Activated CD4-positive, alpha-beta T cell treated with anti-CD3 and anti-CD28 coated beads, Interleukin-2, amount 50 U/mL, for 48 hours (primary cell): ENCODE data around the gene THOC6.
"Not testable (repeated sequence)": the region's sequence is repeated elsewhere in the genome, so short reads cannot be mapped to it uniquely, and the experiment has no call there.

Experiments
- DNase-seq, 2 experiments: peaks; one replicate each; pipeline ENCODE4 v3.0.0-alpha.2; 2020

THOC6 gene

GRCh38 chr16:3075523-3075915 lies 51.7 kb downstream of the THOC6 start:
- DNase-seq: peak in 1 of 2 experiments; percentile 33

GRCh38 chr16:3075946-3076345 lies 52.1 kb downstream of the THOC6 start:
- not testable (repeated sequence) for DNase-seq

GRCh38 chr16:3076577-3076976 lies 52.7 kb downstream of the THOC6 start:
- DNase-seq: no peak
